K562 (cell line): Measurements from ENCODE around the gene NRF1.
"Not testable (repeated sequence)": the region's sequence is repeated elsewhere in the genome, so short reads cannot be mapped to it uniquely, and the experiment has no call there.

ENCODE experiments used
- CBX3 ChIP-seq, 2 experiments: IDR thresholded peaks; 1 replicate in 1 of 2; 2 replicates in 1 of 2; pipeline ENCODE4 v1.6.1; 2012; ENCODE audit warnings: inconsistent platforms in 2 of 2, low read length in 2 of 2, borderline replicate concordance in 1 of 2, control low read depth in 1 of 2
- GATAD2B ChIP-seq: fragments of 450-650 bp; IDR thresholded peaks from 2 replicates; pipeline ENCODE4 v1.6.1; 2017; ENCODE audit warnings: mild to moderate bottlenecking, borderline replicate concordance
- GTF2F1 ChIP-seq: IDR thresholded peaks from 2 replicates; pipeline ENCODE4 v1.6.1; 2011; ENCODE audit warnings: low read depth, low read length, improper control_type of control experiment
- MTF1 ChIP-seq: fragments of 250-450 bp; sonication (Bioruptor Pico); IDR thresholded peaks from 2 replicates; pipeline ENCODE4 v1.9.0; 2021; ENCODE audit warnings: moderate library complexity, mild to moderate bottlenecking, inconsistent platforms, borderline replicate concordance
- SIN3A ChIP-seq, 2 experiments: fragments of 150-350 bp in 1 of 2; IDR thresholded peaks; 2 replicates each; pipeline ENCODE4 v1.6.1; 2011 to 2016; ENCODE audit warnings: borderline replicate concordance in 2 of 2, low read depth in 2 of 2, low read length in 2 of 2, mild to moderate bottlenecking in 2 of 2, moderate library complexity in 2 of 2; ENCODE audit not compliant: control insufficient read depth in 1 of 2
- ZKSCAN8 ChIP-seq: fragments of 200-800 bp; sonication (Bioruptor generic); IDR thresholded peaks from 2 replicates; pipeline ENCODE4 v1.6.1; 2016; ENCODE audit warnings: missing genetic modification characterization, missing compliant biosample characterization
- TF ChIP-seq, protein P1 (sequence below): fragments of 200-800 bp; sonication (Bioruptor generic); IDR thresholded peaks from 2 replicates; pipeline ENCODE4 v1.6.1; 2017; ENCODE audit warnings: missing genetic modification characterization, missing compliant biosample characterization
- TF ChIP-seq, protein P2 (sequence below), 3 experiments: IDR thresholded peaks in 2 of 3; conservative IDR thresholded peaks in 1 of 3; 2 replicates each; pipeline ENCODE4 v1.5.1; 2011 to 2012; ENCODE audit warnings: low read length in 3 of 3, mild to moderate bottlenecking in 3 of 3, control low read depth in 2 of 3, improper control_type of control experiment in 1 of 3, inconsistent platforms in 1 of 3, low read depth in 1 of 3, mixed read lengths in 1 of 3, moderate library complexity in 1 of 3; ENCODE audit not compliant: insufficient read depth in 2 of 3
- TF ChIP-seq, protein P3 (sequence below): fragments of 250-450 bp; sonication (Bioruptor Pico); IDR thresholded peaks from 2 replicates; pipeline ENCODE4 v1.5.0; 2021

DNA sequence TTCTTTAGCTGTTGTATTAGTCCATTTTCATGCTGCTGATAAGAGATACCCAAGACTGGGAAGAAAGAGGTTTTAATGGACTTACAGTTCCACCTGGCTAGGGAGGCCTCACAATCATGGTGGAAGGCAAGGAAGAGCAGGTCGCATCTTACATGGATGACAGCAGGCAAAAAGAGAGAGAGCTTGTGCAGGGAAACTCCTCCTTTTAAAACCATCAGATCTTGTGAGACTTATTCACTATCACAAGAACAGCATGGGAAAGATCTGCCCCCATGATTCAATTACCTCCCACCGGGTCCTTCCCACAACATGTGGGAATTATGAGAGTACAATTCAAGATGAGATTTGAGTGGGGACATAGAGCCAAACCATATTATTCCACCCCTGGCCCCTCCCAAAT lies 48.4 kb downstream of the NRF1 start:
- TF ChIP-seq, protein P1, sequence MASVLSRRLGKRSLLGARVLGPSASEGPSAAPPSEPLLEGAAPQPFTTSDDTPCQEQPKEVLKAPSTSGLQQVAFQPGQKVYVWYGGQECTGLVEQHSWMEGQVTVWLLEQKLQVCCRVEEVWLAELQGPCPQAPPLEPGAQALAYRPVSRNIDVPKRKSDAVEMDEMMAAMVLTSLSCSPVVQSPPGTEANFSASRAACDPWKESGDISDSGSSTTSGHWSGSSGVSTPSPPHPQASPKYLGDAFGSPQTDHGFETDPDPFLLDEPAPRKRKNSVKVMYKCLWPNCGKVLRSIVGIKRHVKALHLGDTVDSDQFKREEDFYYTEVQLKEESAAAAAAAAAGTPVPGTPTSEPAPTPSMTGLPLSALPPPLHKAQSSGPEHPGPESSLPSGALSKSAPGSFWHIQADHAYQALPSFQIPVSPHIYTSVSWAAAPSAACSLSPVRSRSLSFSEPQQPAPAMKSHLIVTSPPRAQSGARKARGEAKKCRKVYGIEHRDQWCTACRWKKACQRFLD, result not testable (repeated sequence)
- not testable (repeated sequence) for TF ChIP-seq GATAD2B; CBX3 (IDR thresholded peaks at IDR 0.05; ENCODE audit: borderline replicate concordance in 1 of 2, low read length in 2 of 2); MTF1; SIN3A (IDR thresholded peaks at IDR 0.05; ENCODE audit: borderline replicate concordance in 2 of 2, control insufficient read depth in 1 of 2, low read depth in 2 of 2, low read length in 2 of 2); GTF2F1; ZKSCAN8 (CRISPR knock-in tag)
- TF ChIP-seq, protein P2, sequence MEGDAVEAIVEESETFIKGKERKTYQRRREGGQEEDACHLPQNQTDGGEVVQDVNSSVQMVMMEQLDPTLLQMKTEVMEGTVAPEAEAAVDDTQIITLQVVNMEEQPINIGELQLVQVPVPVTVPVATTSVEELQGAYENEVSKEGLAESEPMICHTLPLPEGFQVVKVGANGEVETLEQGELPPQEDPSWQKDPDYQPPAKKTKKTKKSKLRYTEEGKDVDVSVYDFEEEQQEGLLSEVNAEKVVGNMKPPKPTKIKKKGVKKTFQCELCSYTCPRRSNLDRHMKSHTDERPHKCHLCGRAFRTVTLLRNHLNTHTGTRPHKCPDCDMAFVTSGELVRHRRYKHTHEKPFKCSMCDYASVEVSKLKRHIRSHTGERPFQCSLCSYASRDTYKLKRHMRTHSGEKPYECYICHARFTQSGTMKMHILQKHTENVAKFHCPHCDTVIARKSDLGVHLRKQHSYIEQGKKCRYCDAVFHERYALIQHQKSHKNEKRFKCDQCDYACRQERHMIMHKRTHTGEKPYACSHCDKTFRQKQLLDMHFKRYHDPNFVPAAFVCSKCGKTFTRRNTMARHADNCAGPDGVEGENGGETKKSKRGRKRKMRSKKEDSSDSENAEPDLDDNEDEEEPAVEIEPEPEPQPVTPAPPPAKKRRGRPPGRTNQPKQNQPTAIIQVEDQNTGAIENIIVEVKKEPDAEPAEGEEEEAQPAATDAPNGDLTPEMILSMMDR (IDR thresholded peaks at IDR 0.05 in 2 of 3, conservative IDR thresholded peaks at IDR 0.05 in 1 of 3; ENCODE audit: insufficient read depth in 2 of 3, low read depth in 1 of 3, low read length in 3 of 3), result not testable (repeated sequence)
- TF ChIP-seq, protein P3, sequence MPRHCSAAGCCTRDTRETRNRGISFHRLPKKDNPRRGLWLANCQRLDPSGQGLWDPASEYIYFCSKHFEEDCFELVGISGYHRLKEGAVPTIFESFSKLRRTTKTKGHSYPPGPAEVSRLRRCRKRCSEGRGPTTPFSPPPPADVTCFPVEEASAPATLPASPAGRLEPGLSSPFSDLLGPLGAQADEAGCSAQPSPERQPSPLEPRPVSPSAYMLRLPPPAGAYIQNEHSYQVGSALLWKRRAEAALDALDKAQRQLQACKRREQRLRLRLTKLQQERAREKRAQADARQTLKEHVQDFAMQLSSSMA (CRISPR knock-in tag), result not testable (repeated sequence)
